Liver (tissue), 9 donors: ENCODE measurements around the gene SERPING1. TPM values are rescaled to one million over a fixed set of nuclear protein-coding genes. Genes with fewer than 3 reads are reported as not detected.
A peak's percentile ranks its signal among the peaks of the same experiment; 100 is the strongest.

Experiments used
- DNase-seq: peaks from one replicate; pipeline ENCODE4 v3.0.0-alpha.2; 2017; ENCODE audit warnings: low spot score
- H3K27ac ChIP-seq, 2 donors: one replicate each; pipeline ENCODE4 v1.7.0; 2013; ENCODE audit warnings: inconsistent platforms in 2 of 2, low read length in 2 of 2, control low read depth in 1 of 2, low read depth in 1 of 2, mild to moderate bottlenecking in 1 of 2
- H3K27me3 ChIP-seq, 4 donors: one replicate each; pipeline versions ENCODE4 v1.6.1 to v1.7.0; 2013; ENCODE audit warnings: low read length in 3 of 4, inconsistent platforms in 1 of 4, mild to moderate bottlenecking in 1 of 4, moderate library complexity in 1 of 4; ENCODE audit not compliant: control insufficient read depth in 4 of 4, insufficient read depth in 4 of 4
- H3K36me3 ChIP-seq, 4 donors: one replicate each; pipeline versions ENCODE4 v1.6.1 to v1.7.0; 2013; ENCODE audit warnings: low read length in 3 of 4, mild to moderate bottlenecking in 3 of 4, low read depth in 1 of 4, moderate library complexity in 1 of 4; ENCODE audit not compliant: control insufficient read depth in 4 of 4, insufficient read depth in 3 of 4
- H3K4me1 ChIP-seq, 4 donors: one replicate each; pipeline versions ENCODE4 v1.6.1 to v1.7.0; 2013; ENCODE audit warnings: low read length in 3 of 4, mild to moderate bottlenecking in 3 of 4, moderate library complexity in 1 of 4; ENCODE audit not compliant: control insufficient read depth in 4 of 4, insufficient read depth in 4 of 4
- H3K4me3 ChIP-seq, 3 donors: one replicate each; pipeline versions ENCODE4 v1.6.1 to v1.7.0; 2013; ENCODE audit warnings: low read length in 3 of 3, control low read depth in 1 of 3, low read depth in 1 of 3, mild to moderate bottlenecking in 1 of 3
- H3K9ac ChIP-seq, 2 donors: one replicate each; pipeline ENCODE4 v1.7.0; 2013; ENCODE audit warnings: low read length in 2 of 2, mild to moderate bottlenecking in 2 of 2, moderate library complexity in 2 of 2, control low read depth in 1 of 2, low read depth in 1 of 2
- H3K9me3 ChIP-seq, 4 donors: one replicate each; pipeline versions ENCODE4 v1.6.1 to v1.7.0; 2013; ENCODE audit warnings: low read length in 3 of 4; ENCODE audit not compliant: control insufficient read depth in 4 of 4
- ATF3 ChIP-seq: IDR thresholded peaks from 2 replicates; pipeline ENCODE4 v1.6.1; 2016; ENCODE audit warnings: antibody characterized with exemption
- EGR1 ChIP-seq, 2 donors: IDR thresholded peaks; 2 replicates each; pipeline ENCODE4 v1.6.1; 2016 to 2018; ENCODE audit warnings: antibody characterized with exemption in 2 of 2, low read depth in 2 of 2
- FOXA1 ChIP-seq: IDR thresholded peaks from 2 replicates; pipeline ENCODE4 v1.6.1; 2016; ENCODE audit warnings: antibody characterized with exemption
- FOXA2 ChIP-seq: IDR thresholded peaks from 2 replicates; pipeline ENCODE4 v1.6.1; 2016; ENCODE audit warnings: antibody characterized with exemption
- GABPA ChIP-seq, 2 donors: IDR thresholded peaks in 1 of 2; conservative IDR thresholded peaks in 1 of 2; 2 replicates each; pipeline ENCODE4 v1.6.1; 2016; ENCODE audit warnings: antibody characterized with exemption in 2 of 2, mild to moderate bottlenecking in 1 of 2, moderate library complexity in 1 of 2
- HNF4A ChIP-seq, 2 donors: conservative IDR thresholded peaks; 2 replicates each; pipeline ENCODE4 v1.6.1; 2016; ENCODE audit warnings: antibody characterized with exemption in 2 of 2, mild to moderate bottlenecking in 2 of 2
- HNF4G ChIP-seq: IDR thresholded peaks from 2 replicates; pipeline ENCODE4 v1.6.1; 2016; ENCODE audit warnings: antibody characterized with exemption
- JUND ChIP-seq, 2 donors: IDR thresholded peaks; 2 replicates each; pipeline ENCODE4 v1.6.1; 2016; ENCODE audit warnings: antibody characterized with exemption in 2 of 2
- RAD21 ChIP-seq, 2 donors: IDR thresholded peaks; 2 replicates each; pipeline ENCODE4 v1.6.1; 2016; ENCODE audit warnings: antibody characterized with exemption in 2 of 2, mild to moderate bottlenecking in 2 of 2
- RXRA ChIP-seq, 2 donors: IDR thresholded peaks; 2 replicates each; pipeline ENCODE4 v1.6.1; 2017 to 2018; ENCODE audit warnings: antibody characterized with exemption in 2 of 2, mild to moderate bottlenecking in 1 of 2
- TAF1 ChIP-seq: conservative IDR thresholded peaks from 2 replicates; pipeline ENCODE4 v1.6.1; 2016; ENCODE audit warnings: antibody characterized with exemption, mild to moderate bottlenecking
- YY1 ChIP-seq: IDR thresholded peaks from 2 replicates; pipeline ENCODE4 v1.6.1; 2016; ENCODE audit warnings: antibody characterized with exemption, mild to moderate bottlenecking
- WGBS: extraction: QIAGEN DNeasy Blood & Tissue Kit; methylation state at CpG from one replicate; pipeline ENCODE4 v1.1.7; 2013; 5-methylcytosine and 5-hydroxymethylcytosine counted together
- polyA plus RNA-seq, 2 donors: library from polyadenylated mRNA; stranded (reverse) in 1 of 2; unstranded in 1 of 2; fragments of 200-250 nt in 1 of 2; fragments of >200 nt in 1 of 2; fragmentation: Nextera tagmentation in 1 of 2; extraction: Ambion mirVana in 1 of 2; gene quantifications; one replicate each; pipeline versions ENCODE4 v1.2.1 to v1.2.3, GENCODE V29; 2013 to 2015
- total RNA-seq, 2 donors: library from RNA; depleted of rRNA; stranded (reverse); fragments of >200 nt; gene quantifications; one replicate each; pipeline ENCODE4 v1.2.3, GENCODE V29; 2014
- TF ChIP-seq, protein P1 (sequence below): IDR thresholded peaks from 2 replicates; pipeline ENCODE4 v1.6.1; 2016; ENCODE audit warnings: antibody characterized with exemption
- TF ChIP-seq, protein P2 (sequence below): IDR thresholded peaks from 2 replicates; pipeline ENCODE4 v1.6.1; 2016; ENCODE audit warnings: antibody characterized with exemption
- TF ChIP-seq, protein P3 (sequence below): IDR thresholded peaks from 2 replicates; pipeline ENCODE4 v1.6.1; 2016; ENCODE audit warnings: antibody characterized with exemption, mild to moderate bottlenecking
- TF ChIP-seq, protein P4 (sequence below): fragments of 150-350 bp; IDR thresholded peaks from 2 replicates; pipeline ENCODE4 v1.5.1; 2017; ENCODE audit warnings: improper control_type of control experiment, low read depth, low read length; ENCODE audit not compliant: missing input control
- donor health status: healthy.
- donor health status: healthy.
- donor health status: healthy.
- donor health status: healthy.
- donor health status: healthy.

SERPING1 gene
- total and polyA plus RNA-seq, 4 donors, result 235 to 2,911 (median 1,514) TPM

DNA sequence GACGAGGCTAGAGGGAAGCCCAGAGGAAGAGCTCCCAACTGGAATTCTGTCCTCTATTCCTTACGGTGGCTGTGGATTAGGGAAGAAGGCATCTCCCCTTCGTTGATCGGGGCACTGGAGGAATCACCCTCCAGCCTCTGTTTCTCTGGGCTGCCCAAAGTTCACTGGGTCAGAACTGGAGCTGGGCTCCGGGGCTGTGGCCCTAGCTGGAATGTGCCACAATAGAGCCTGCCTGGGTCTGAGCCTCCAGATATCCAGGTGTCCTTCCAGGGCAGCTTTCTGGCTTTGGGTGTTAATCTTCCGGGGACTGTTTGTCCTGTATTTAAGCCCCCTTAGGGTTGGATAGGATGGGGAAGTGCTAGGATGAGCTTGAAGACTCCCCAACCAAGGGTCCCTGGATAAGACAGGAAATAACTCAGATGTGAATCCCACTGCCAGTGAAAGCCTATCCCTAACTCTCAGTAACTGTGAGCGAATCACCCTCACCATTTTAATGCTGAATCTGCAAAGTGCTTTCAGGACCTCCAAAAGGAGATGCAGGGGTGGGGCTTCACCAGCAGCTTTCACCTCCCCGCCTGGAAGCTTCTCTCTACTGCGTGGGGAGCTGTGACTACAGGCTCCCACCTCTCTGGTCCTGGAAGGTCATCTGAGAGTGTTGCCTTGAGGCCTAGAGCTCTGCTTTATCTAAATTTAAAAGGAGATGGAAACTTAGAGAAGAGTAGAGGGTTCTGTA lies 42.7 kb downstream of the SERPING1 start:
- H3K27ac ChIP-seq, result peak overlapping the region; percentile 61 to 67
- no peaks in the 10 kb centered on the region for H3K9me3 ChIP-seq
- WGBS, result 60% methylated on average over 9 of the region's 9 CpGs
- no peak for TF ChIP-seq RXRA (IDR thresholded peaks at IDR 0.05)
- TF ChIP-seq, protein P1, sequence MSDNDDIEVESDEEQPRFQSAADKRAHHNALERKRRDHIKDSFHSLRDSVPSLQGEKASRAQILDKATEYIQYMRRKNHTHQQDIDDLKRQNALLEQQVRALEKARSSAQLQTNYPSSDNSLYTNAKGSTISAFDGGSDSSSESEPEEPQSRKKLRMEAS, result no peak
- TF ChIP-seq FOXA1, result no peak
- TF ChIP-seq, protein P2, sequence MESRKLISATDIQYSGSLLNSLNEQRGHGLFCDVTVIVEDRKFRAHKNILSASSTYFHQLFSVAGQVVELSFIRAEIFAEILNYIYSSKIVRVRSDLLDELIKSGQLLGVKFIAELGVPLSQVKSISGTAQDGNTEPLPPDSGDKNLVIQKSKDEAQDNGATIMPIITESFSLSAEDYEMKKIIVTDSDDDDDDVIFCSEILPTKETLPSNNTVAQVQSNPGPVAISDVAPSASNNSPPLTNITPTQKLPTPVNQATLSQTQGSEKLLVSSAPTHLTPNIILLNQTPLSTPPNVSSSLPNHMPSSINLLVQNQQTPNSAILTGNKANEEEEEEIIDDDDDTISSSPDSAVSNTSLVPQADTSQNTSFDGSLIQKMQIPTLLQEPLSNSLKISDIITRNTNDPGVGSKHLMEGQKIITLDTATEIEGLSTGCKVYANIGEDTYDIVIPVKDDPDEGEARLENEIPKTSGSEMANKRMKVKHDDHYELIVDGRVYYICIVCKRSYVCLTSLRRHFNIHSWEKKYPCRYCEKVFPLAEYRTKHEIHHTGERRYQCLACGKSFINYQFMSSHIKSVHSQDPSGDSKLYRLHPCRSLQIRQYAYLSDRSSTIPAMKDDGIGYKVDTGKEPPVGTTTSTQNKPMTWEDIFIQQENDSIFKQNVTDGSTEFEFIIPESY, result no peak
- TF ChIP-seq YY1, result no peak
- TF ChIP-seq EGR1 (IDR thresholded peaks at IDR 0.05; ENCODE audit: low read depth in 2 of 2), result no peak
- no peak for TF ChIP-seq HNF4A (conservative IDR thresholded peaks at IDR 0.05)
- TF ChIP-seq FOXA2, result no peak
- no peak for TF ChIP-seq GABPA (IDR thresholded peaks at IDR 0.05 in 1 of 2, conservative IDR thresholded peaks at IDR 0.05 in 1 of 2)
- TF ChIP-seq RAD21 (IDR thresholded peaks at IDR 0.05), result no peak
- no peak for TF ChIP-seq ATF3
- no peak for TF ChIP-seq JUND (IDR thresholded peaks at IDR 0.05)
- peak overlapping the region in 1 of 2 donors; percentile 17 for H3K9ac ChIP-seq
- no peak for DNase-seq
- no peak overlapping the region for H3K4me3 ChIP-seq
- H3K36me3 ChIP-seq, result no peaks in the 10 kb centered on the region
- H3K27me3 ChIP-seq, result no peaks in the 10 kb centered on the region
- peaks cover 13 to 45% (median 23%) of the 10 kb centered on the region in 4 donors for H3K4me1 ChIP-seq

- H3K27me3 ChIP-seq, result no peaks in the 10 kb centered on the region
- DNase-seq, result no peak
Measured at GRCh38 chr11:57641011-57641807, 43.7 kb downstream of the SERPING1 start.

More at GRCh38 chr11:57641011-57641807, 43.7 kb downstream of the SERPING1 start:
- WGBS, result 52% methylated on average over 7 of the region's 7 CpGs
- Histone ChIP-seq H3K9ac (no peak overlapping the region), H3K4me3 (no peak overlapping the region), H3K36me3 (no peaks in the 10 kb centered on the region), H3K4me1 (peaks cover 13 to 45% (median 23%) of the 10 kb centered on the region in 4 donors), H3K9me3 (no peaks in the 10 kb centered on the region), H3K27ac (no peak overlapping the region)
- no peak for TF ChIP-seq FOXA2
- TF ChIP-seq, protein P3, sequence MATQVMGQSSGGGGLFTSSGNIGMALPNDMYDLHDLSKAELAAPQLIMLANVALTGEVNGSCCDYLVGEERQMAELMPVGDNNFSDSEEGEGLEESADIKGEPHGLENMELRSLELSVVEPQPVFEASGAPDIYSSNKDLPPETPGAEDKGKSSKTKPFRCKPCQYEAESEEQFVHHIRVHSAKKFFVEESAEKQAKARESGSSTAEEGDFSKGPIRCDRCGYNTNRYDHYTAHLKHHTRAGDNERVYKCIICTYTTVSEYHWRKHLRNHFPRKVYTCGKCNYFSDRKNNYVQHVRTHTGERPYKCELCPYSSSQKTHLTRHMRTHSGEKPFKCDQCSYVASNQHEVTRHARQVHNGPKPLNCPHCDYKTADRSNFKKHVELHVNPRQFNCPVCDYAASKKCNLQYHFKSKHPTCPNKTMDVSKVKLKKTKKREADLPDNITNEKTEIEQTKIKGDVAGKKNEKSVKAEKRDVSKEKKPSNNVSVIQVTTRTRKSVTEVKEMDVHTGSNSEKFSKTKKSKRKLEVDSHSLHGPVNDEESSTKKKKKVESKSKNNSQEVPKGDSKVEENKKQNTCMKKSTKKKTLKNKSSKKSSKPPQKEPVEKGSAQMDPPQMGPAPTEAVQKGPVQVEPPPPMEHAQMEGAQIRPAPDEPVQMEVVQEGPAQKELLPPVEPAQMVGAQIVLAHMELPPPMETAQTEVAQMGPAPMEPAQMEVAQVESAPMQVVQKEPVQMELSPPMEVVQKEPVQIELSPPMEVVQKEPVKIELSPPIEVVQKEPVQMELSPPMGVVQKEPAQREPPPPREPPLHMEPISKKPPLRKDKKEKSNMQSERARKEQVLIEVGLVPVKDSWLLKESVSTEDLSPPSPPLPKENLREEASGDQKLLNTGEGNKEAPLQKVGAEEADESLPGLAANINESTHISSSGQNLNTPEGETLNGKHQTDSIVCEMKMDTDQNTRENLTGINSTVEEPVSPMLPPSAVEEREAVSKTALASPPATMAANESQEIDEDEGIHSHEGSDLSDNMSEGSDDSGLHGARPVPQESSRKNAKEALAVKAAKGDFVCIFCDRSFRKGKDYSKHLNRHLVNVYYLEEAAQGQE, result no peak
- TF ChIP-seq GABPA (IDR thresholded peaks at IDR 0.05 in 1 of 2, conservative IDR thresholded peaks at IDR 0.05 in 1 of 2), result no peak
- TF ChIP-seq HNF4A (conservative IDR thresholded peaks at IDR 0.05), result no peak
- no peak for TF ChIP-seq YY1
- TF ChIP-seq EGR1 (IDR thresholded peaks at IDR 0.05; ENCODE audit: low read depth in 2 of 2), result no peak
- no peak for TF ChIP-seq FOXA1
- no peak for TF ChIP-seq ATF3
- TF ChIP-seq, protein P2, result no peak
- no peak for TF ChIP-seq HNF4G
- peak; percentile 89 to 90 for TF ChIP-seq RAD21 (IDR thresholded peaks at IDR 0.05)
- TF ChIP-seq JUND (IDR thresholded peaks at IDR 0.05), result no peak
- no peak for TF ChIP-seq TAF1
- TF ChIP-seq, protein P4, sequence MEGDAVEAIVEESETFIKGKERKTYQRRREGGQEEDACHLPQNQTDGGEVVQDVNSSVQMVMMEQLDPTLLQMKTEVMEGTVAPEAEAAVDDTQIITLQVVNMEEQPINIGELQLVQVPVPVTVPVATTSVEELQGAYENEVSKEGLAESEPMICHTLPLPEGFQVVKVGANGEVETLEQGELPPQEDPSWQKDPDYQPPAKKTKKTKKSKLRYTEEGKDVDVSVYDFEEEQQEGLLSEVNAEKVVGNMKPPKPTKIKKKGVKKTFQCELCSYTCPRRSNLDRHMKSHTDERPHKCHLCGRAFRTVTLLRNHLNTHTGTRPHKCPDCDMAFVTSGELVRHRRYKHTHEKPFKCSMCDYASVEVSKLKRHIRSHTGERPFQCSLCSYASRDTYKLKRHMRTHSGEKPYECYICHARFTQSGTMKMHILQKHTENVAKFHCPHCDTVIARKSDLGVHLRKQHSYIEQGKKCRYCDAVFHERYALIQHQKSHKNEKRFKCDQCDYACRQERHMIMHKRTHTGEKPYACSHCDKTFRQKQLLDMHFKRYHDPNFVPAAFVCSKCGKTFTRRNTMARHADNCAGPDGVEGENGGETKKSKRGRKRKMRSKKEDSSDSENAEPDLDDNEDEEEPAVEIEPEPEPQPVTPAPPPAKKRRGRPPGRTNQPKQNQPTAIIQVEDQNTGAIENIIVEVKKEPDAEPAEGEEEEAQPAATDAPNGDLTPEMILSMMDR, result peak; percentile 59
